Activated CD8-positive, alpha-beta T cell treated with anti-CD3 and anti-CD28 coated beads for 36 hours (primary cell): ENCODE data around the gene FATE1. TPM values are rescaled to one million over a fixed set of nuclear protein-coding genes. Genes with fewer than 3 reads are reported as not detected.

Experiments used
- ATAC-seq: fragments of 200-7000 bp; cut with Tn5 transposase; one replicate; pipeline ENCODE4 v1.10.0; 2021; ENCODE audit warnings: mild to moderate bottlenecking, moderate library complexity
- CTCF ChIA-PET: fragments of 350-600 bp; sonication (Branson Sonifier 250); formaldehyde crosslinking; loops from one replicate; lab custom pipeline; 2021; ENCODE audit warnings: antibody characterized with exemption; lab: Charles Lee
- POLR2A ChIA-PET: fragments of 350-600 bp; sonication (Branson Sonifier 250); formaldehyde crosslinking; loops from one replicate; lab custom pipeline; 2021; ENCODE audit warnings: antibody characterized with exemption; lab: Charles Lee
- DNase-seq: peaks from one replicate; pipeline ENCODE4 v3.0.0-alpha.2; 2020
- H3K27ac Mint-ChIP-seq: one replicate; pipeline ENCODE4 v1.8.0; 2021; ENCODE audit warnings: mild to moderate bottlenecking, mixed read lengths
- H3K27me3 Mint-ChIP-seq: one replicate; pipeline ENCODE4 v1.8.0; 2021; ENCODE audit warnings: mixed read lengths
- H3K36me3 Mint-ChIP-seq: one replicate; pipeline ENCODE4 v1.8.0; 2021; ENCODE audit warnings: low read depth, mixed read lengths
- H3K4me1 Mint-ChIP-seq: one replicate; pipeline ENCODE4 v1.8.0; 2021; ENCODE audit warnings: low read depth, mixed read lengths
- H3K4me3 Mint-ChIP-seq: one replicate; pipeline ENCODE4 v1.8.0; 2021; ENCODE audit warnings: mild to moderate bottlenecking, moderate library complexity, mixed read lengths
- H3K9me3 Mint-ChIP-seq: one replicate; pipeline ENCODE4 v1.8.0; 2021; ENCODE audit warnings: mixed read lengths
- intact Hi-C: fragments of 100-400 bp; cut with micrococcal nuclease; formaldehyde crosslinking; loops from one replicate; pipeline ENCODE4 v1.10.0; 2022
- total RNA-seq, 2 experiments: library from RNA; stranded (reverse); gene quantifications; one replicate each; pipeline ENCODE4 v1.2.3, GENCODE V29; 2021
- TF ChIP-seq, protein P1 (sequence below): fragments of 200-600 bp; IDR thresholded peaks from one replicate; pipeline ENCODE4 v1.8.0; 2022; ENCODE audit warnings: antibody characterized with exemption, mild to moderate bottlenecking

Gene FATE1
- total RNA-seq, 2 experiments from 2014 or later: not detected

DNA sequence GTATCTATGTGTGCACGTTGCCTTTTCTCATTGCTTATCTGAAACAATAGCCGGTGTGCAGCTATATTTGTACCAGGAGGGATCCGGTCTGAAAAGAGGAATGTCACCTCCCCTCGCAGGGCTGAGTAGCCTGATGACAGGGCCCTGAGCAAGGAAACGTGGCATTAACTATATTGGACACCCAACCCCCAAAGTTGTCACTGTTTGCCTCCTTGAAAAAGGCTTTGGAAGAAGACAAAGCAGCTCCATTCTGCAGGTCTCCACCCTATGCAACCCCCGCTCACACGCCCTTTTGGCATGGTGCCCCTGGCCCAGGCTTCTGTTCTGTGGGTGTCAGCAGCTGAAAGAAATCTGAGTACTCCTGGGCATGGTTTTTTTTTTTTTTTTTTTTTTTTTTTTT is 12.3 kb upstream of the FATE1 start:
- ATAC-seq (no peak), DNase-seq (no peak)
- TF ChIP-seq, protein P1, sequence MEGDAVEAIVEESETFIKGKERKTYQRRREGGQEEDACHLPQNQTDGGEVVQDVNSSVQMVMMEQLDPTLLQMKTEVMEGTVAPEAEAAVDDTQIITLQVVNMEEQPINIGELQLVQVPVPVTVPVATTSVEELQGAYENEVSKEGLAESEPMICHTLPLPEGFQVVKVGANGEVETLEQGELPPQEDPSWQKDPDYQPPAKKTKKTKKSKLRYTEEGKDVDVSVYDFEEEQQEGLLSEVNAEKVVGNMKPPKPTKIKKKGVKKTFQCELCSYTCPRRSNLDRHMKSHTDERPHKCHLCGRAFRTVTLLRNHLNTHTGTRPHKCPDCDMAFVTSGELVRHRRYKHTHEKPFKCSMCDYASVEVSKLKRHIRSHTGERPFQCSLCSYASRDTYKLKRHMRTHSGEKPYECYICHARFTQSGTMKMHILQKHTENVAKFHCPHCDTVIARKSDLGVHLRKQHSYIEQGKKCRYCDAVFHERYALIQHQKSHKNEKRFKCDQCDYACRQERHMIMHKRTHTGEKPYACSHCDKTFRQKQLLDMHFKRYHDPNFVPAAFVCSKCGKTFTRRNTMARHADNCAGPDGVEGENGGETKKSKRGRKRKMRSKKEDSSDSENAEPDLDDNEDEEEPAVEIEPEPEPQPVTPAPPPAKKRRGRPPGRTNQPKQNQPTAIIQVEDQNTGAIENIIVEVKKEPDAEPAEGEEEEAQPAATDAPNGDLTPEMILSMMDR: no peak
- H3K27me3 Mint-ChIP-seq: no peaks in the 10 kb centered on the region
- intact Hi-C loops: no loop called here
- H3K4me1 Mint-ChIP-seq: no peaks in the 10 kb centered on the region
- H3K4me3 Mint-ChIP-seq: no peak overlapping the region
- H3K36me3 Mint-ChIP-seq: no peaks in the 10 kb centered on the region
- no peaks in the 10 kb centered on the region for H3K9me3 Mint-ChIP-seq
- ChIA-PET POLR2A (no interaction called here), CTCF (no interaction called here)
- no peak overlapping the region for H3K27ac Mint-ChIP-seq

DNA sequence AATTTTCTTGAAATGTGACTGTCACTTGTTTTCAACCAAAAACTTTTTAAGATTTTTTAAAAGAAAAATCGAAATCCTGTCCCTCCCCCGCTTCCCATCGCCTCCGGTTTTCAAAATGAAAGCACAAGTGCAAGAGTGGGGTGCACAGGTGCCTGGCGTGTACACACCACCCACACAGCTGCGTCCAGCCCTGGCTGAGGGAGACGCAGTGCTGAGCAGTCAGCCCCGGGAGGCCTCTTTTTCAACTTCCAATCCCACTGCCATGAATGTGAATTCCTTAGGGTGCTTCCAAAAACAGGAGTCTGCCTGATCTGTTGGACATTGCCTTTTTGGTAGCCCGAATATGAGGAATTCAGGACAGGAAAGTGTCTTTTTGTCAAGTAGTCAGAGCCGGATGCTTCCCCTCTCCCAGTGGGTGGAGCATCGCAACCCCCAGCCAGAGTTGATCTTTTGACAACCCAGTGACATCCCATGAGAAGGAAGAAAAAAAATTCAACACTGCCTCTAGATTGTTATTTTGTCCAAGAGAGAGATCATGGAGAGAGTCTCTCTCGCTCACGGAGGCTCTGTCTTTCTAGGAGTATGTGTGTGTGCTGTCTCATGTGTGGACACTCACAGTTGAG is 11.7 kb upstream of the FATE1 start:
- no peaks in the 10 kb centered on the region for H3K36me3 Mint-ChIP-seq
- no peaks in the 10 kb centered on the region for H3K27me3 Mint-ChIP-seq
- DNase-seq: no peak
- H3K4me3 Mint-ChIP-seq: no peak overlapping the region
- intact Hi-C loops: no loop called here
- ChIA-PET POLR2A (no interaction called here), CTCF (no interaction called here)
- no peaks in the 10 kb centered on the region for H3K9me3 Mint-ChIP-seq
- H3K4me1 Mint-ChIP-seq: no peaks in the 10 kb centered on the region
- no peak overlapping the region for H3K27ac Mint-ChIP-seq
- no peak for ATAC-seq
- TF ChIP-seq, protein P1: no peak

DNA sequence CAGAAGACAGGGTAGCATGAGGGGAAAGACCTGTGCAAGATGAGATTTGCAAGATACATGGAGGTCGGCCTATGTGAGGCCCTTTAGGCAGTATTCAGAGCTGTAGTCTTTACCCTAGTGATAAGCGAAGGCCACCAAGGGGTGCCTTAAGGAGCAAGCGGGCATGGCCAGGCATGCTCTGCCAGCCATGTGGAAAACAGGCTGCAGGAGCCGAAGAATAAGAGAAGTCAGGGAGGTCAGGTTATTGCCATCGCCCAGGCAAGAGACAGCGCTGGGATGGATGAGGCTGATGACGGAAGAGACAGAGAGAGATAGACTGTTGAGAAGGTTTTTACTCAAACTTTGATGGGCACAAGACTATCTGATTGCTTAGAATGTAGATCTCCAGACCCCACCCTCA is 7.0 kb upstream of the FATE1 start:
- TF ChIP-seq, protein P1: no peak
- Mint-ChIP-seq H3K9me3 (no peaks in the 10 kb centered on the region), H3K4me3 (no peak overlapping the region), H3K27ac (no peak overlapping the region), H3K36me3 (no peaks in the 10 kb centered on the region), H3K4me1 (no peaks in the 10 kb centered on the region), H3K27me3 (no peaks in the 10 kb centered on the region)
- intact Hi-C loops: no loop called here
- no peak for ATAC-seq
- DNase-seq: no peak
- ChIA-PET CTCF (no interaction called here), POLR2A (no interaction called here)

DNA sequence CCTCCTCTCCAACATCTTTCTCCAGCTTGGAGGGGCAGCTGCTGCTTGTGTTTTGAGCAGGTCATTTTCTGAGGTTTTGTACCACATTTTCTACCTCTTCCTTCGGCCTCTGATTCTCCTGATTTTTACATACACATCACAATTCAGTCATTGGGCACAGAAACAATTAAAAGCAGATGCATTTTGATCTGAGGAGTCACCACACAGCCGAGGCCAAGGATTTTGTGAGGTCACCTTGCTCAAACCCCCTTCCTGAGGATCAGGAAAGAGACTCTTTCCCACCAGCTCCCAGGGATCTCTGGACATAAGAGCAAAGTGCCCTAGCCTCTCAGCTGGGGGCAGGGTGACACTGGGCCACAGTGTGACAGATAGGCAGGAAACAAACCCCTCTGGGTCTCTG is 5.4 kb upstream of the FATE1 start:
- TF ChIP-seq, protein P1: no peak
- H3K27ac Mint-ChIP-seq: no peak overlapping the region
- DNase-seq (no peak), ATAC-seq (no peak)
- CTCF ChIA-PET: no interaction called here
- no peaks in the 10 kb centered on the region for H3K36me3 Mint-ChIP-seq
- no peaks in the 10 kb centered on the region for H3K27me3 Mint-ChIP-seq
- intact Hi-C loops: no loop called here
- POLR2A ChIA-PET: interaction anchor here (0.6 kb wide), 1 partner anchor 1179 kb away, joined by 3 read pairs; no protein-coding TSS in a partner anchor
- no peaks in the 10 kb centered on the region for H3K9me3 Mint-ChIP-seq
- H3K4me1 Mint-ChIP-seq: no peaks in the 10 kb centered on the region
- H3K4me3 Mint-ChIP-seq: no peak overlapping the region

DNA sequence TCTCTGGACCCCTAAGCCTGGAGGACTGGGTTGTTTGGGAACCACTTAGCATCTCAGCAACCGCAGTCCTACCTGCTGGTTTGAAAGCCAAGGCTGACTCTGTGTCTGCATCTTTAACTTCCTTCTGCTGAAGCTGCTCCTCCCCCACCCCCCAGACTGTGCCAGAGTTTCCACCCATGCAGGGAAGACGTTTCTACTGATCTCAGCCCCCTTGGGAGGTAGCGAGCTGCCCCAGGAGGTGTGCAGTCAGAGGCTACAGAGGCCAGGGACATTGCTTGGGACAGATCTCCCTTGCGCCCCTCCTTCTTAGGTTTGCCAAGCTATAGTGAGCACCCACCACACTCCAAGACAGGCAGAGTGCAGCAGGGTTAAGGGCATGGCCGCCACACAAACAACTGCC is 4.7 kb upstream of the FATE1 start:
- Mint-ChIP-seq H3K27ac (no peak overlapping the region), H3K4me1 (no peaks in the 10 kb centered on the region), H3K36me3 (no peaks in the 10 kb centered on the region), H3K4me3 (no peak overlapping the region), H3K27me3 (no peaks in the 10 kb centered on the region), H3K9me3 (no peaks in the 10 kb centered on the region)
- intact Hi-C loops: no loop called here
- DNase-seq (no peak), ATAC-seq (no peak)
- POLR2A ChIA-PET: no interaction called here
- TF ChIP-seq, protein P1: no peak
- CTCF ChIA-PET: no interaction called here
